HL-60/S4 treated with phorbol 12-myristate 13-acetate at 8.2 ng/mL for 4 days and 3 days (cell line): ENCODE measurements around the gene SLC2A6.

Source experiments
- in situ Hi-C: fragments of 300-500 bp; cut with MboI; formaldehyde crosslinking; loops from 2 replicates; pipeline ENCODE4 v1.15.0; 2022; ENCODE audit warnings: low sequenced_read_pairs

The SLC2A6 gene

DNA sequence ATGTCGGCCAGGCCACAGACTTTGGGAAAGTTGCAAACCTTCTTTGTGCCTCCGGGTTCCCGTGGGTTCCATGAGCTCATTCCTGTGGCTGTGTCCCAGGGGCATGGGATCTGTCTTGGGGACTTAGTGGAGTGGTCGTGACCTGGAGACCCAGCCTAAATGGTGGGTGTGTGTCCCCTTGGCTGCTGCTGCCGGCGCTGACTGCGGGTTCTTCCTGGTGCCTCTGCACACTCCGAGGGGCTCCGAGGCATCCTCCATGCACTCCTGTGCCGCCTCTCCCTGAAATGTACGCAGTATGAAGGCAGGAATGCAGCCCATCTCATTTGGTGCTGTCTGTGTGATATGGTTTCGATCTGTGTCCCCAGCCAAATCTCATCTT lies 21.0 kb upstream of the SLC2A6 start:
- in situ Hi-C loops: loop anchor here (25.0 kb wide), 2 partner anchors 313 to 487 kb away; partner anchors contain the start of gene VAV2

GRCh38 chr9:133499132-133499891 lies 20.4 kb upstream of the SLC2A6 start:
- in situ Hi-C loops: loop anchor here (25.0 kb wide), 1 partner anchor 312 kb away; no protein-coding TSS in a partner anchor

- in situ Hi-C loops: loop anchor here (25.0 kb wide), 1 partner anchor 310 kb away; no protein-coding TSS in a partner anchor
Observed at GRCh38 chr9:133496861-133497842, 18.3 kb upstream of the SLC2A6 start.

DNA sequence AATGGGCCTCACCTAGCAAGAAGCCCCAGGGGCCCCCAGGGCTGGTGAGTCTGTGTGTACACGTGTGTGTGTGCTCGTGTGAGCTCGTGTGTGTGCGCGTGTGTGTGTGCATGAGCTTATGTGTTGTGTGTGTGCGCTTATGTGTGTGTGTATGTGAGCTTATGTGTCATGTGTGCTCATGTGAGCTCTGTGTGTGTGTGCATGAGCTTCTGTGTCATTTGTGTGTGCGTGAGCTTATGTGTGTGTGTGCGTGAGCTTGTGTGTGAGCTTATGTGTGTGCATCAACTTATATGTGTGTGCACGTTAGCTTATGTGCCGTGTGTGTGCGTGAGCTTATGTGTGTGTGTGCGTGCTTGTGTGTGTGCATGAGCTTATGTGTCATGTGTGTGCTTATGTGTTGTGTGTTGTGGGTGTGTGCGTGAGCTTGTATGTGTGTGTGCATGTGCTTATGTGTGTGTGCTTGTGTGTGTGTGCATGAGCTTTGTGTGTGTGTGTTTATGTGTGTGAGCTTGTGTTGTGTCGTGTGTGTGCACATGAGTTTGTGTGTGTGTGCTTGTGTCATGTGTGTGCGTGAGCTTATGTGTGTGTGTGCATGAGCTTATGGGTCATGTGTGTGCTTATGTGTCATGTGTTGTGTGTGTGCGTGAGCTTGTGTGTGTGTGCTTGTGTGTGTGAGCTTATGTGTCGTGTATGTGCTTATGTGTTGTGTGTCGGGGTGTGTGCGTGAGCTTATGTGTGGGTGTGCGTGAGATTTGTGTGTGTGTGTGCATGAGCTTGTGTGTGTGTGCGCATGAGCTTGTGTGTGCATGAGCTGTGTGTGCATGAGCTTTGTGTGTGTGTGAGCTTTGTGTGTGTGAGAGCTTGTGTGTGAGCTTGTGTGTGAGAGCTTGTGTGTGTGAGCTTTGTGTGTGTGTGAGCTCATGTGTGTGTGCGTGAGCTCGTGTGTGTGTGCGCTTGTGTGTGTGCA lies 16.7 kb upstream of the SLC2A6 start:
- in situ Hi-C loops: loop anchor here (25.0 kb wide), 1 partner anchor 308 kb away; no protein-coding TSS in a partner anchor

DNA sequence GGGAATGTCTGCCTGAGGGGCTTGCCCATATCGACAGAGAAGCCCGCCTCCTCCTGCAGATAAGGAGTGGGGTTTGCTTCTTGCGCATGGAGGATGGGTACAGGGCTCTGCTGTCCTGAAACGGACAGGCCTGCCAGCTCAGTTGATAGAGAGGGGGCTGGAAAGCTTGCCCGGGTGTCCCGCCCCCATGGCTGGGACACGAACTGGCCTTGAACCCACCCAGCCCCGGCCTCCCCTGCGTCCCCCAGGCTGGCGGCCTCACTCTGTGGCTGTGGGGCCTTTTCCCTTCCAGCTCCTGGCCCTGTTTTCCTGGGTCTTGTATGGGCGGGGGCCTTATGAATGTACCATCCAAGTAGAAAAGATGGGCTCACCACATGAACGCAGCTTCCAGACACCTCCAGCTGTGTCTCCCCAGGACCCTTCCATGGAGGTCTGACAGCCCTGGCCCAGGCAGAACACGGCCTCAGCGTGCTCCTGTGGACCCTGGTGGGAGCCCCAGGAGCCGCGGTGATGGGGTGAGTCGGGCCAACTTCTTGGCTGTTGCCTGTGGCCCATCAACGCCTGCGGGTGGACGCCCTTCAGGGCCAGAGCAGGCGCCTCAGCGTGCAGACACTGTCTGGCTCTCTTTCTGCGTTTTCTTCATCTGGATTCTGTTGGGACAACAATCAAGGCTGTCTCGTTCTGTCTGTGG lies 15.9 kb upstream of the SLC2A6 start:
- in situ Hi-C loops: loop anchor here (25.0 kb wide), 1 partner anchor 307 kb away; no protein-coding TSS in a partner anchor

DNA sequence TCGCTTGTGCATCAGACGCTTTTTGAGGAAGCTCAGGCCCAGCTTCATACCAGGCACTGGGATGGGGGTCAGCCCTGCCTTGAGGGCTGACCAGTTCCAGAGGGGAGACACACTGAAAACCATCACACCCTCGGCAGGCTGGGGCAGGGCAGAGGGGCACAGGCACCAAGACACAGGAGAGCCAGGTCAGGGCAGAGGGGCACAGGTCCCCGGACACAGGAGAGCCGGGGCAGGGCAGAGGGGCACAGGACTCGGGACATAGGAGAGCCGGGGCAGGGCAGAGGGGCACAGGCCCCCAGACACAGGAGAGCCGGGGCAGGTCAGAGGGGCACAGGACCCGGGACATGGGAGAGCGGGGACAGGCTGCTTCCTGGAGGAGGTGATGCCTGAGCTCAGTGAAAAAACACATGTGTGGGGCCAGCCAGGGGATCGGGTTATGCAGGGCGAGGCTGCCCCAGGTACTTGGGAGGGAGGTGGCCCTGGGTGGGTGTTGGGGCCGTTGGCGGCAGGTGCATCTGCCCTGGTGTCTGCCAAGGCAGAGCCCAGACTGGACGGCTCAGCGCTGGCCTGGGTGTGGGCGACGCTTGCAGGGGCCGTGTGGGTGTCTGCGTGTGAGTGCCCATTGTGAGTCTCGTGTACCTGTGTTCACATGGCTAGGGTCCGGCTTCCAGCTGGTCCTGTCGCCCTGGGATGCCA lies 15.1 kb upstream of the SLC2A6 start:
- in situ Hi-C loops: loop anchor here (25.0 kb wide), 1 partner anchor 307 kb away; no protein-coding TSS in a partner anchor

GRCh38 chr9:133493428-133493827 lies 14.5 kb upstream of the SLC2A6 start:
- in situ Hi-C loops: loop anchor here (25.0 kb wide), 1 partner anchor 306 kb away; no protein-coding TSS in a partner anchor

- in situ Hi-C loops: loop anchor here (25.0 kb wide), 1 partner anchor 305 kb away; no protein-coding TSS in a partner anchor
Observed at GRCh38 chr9:133492061-133493021, 13.4 kb upstream of the SLC2A6 start.

DNA sequence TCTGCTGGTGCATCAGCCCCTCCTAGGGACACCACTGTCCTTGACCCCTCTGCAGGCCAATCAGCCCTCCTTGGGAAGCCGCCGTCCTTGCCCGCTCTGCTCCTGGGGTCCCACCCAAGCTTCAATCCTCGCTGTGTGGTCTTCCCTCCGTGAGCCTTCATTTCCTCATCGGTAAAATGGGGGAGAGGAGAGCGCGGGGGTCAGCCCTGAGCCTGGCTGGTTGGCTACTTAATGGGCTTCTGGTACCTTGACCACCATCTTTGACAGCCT lies 12.7 kb upstream of the SLC2A6 start:
- in situ Hi-C loops: loop anchor here (25.0 kb wide), 1 partner anchor 304 kb away; no protein-coding TSS in a partner anchor

DNA sequence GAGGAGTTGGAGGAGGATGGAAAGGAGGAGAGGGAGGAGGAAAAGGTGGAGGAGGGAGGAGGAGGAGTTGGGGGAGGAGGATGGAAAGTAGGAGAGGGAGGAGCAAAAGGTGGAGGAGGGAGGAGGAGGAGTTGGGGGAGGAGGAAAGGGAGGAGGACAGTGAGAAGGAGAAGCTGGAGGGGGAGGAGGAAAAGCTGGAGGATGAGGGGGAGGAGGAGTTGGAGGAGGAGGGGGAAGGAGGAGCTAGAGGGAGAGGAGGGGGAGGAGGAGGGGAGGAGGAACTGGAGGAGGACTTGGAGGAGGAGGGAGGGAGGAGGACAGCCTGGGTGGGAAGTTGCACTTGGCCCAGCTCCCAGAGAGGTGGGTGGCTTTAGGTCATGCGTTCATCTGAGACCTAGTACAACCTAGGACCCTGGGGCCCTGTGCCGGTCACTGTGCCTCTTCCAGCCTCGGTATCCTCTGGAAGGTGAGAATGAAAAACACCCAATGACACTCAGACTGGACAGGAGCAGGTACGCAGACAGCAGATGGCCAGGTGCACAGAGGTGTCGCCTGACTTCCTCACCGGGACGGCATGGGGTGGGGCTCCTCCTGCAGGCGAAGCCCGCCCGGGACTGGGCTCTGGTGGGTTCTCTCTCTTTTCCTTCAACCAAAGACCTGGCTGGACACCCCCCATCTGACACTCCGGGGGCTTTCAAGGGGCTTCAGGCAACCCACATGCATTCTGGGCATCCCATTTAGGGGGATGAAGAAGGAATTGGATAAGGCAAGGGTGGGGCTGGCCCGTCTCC lies 12.2 kb upstream of the SLC2A6 start:
- in situ Hi-C loops: loop anchor here (25.0 kb wide), 1 partner anchor 304 kb away; no protein-coding TSS in a partner anchor

GRCh38 chr9:133490201-133490681 lies 11.3 kb upstream of the SLC2A6 start:
- in situ Hi-C loops: loop anchor here (25.0 kb wide), 1 partner anchor 303 kb away; no protein-coding TSS in a partner anchor

- in situ Hi-C loops: loop anchor here (25.0 kb wide), 1 partner anchor 302 kb away; no protein-coding TSS in a partner anchor
Observed at GRCh38 chr9:133489253-133490190, 10.6 kb upstream of the SLC2A6 start.

DNA sequence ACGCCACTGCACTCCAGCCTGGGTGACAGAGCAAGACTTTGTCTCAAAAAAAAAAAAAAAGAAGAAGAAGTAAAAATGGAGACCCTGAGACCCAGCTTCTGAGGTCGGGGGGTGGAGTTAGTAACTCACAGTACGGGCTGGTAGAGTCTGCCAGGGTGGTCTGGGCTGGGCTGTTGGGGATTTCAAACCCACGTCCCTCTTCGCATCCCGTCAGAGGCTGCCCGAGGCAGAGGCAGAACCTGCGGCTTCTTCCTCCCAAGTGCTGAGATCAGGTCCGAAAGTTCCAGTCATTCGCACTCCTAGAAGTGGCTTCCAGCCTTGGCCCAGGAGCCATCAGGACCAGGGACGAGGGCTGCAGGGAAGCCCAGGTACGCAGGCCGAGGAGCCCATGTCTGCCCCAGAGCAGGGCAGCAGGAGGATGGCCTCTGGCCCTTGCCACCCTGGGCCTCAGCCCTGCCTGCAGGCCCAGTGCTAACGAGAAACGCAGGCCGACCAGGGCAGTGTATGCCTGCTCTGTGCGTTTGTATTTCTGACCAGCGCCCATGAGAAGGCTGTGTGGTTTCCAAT lies 9.9 kb upstream of the SLC2A6 start:
- in situ Hi-C loops: loop anchor here (25.0 kb wide), 1 partner anchor 301 kb away; no protein-coding TSS in a partner anchor

- in situ Hi-C loops: loop anchor here (25.0 kb wide), 1 partner anchor 300 kb away; no protein-coding TSS in a partner anchor
Observed at GRCh38 chr9:133487331-133487725, 8.4 kb upstream of the SLC2A6 start.
